Heart left ventricle (tissue), 16 donors: Measurements from ENCODE around the gene IFFO2. TPM values are rescaled to one million over a fixed set of nuclear protein-coding genes. Genes with fewer than 3 reads are reported as not detected.

Source experiments
- ATAC-seq, 4 donors: fragments of 200-7000 bp; cut with Tn5 transposase; one replicate each; pipeline ENCODE4 v1.9.1; 2020 to 2022; ENCODE audit warnings: moderate library complexity in 4 of 4, mild to moderate bottlenecking in 3 of 4, moderate number of reproducible peaks in 1 of 4
- DNase-seq, 5 donors: peaks; one replicate each; pipeline ENCODE4 v3.0.0-alpha.2; 2020
- H3K27ac ChIP-seq, 12 donors: fragments of 200-600 bp; sonication (generic) in 4 of 12; one replicate each; pipeline versions ENCODE4 v1.5.0 to v1.8.0; 2016 to 2022; ENCODE audit warnings: mild to moderate bottlenecking in 2 of 12
- H3K27me3 ChIP-seq, 9 donors: fragments of 200-600 bp; sonication (generic) in 2 of 9; one replicate each; pipeline versions ENCODE4 v1.5.1 to v1.8.0; 2016 to 2022; ENCODE audit warnings: mild to moderate bottlenecking in 3 of 9
- H3K36me3 ChIP-seq, 9 donors: fragments of 200-600 bp; sonication (generic) in 2 of 9; one replicate each; pipeline versions ENCODE4 v1.5.0 to v1.8.0; 2018 to 2022; ENCODE audit warnings: mild to moderate bottlenecking in 2 of 9
- H3K4me1 ChIP-seq, 12 donors: fragments of 200-600 bp; sonication (generic) in 4 of 12; one replicate each; pipeline versions ENCODE4 v1.5.0 to v1.8.0; 2016 to 2022; ENCODE audit warnings: mild to moderate bottlenecking in 3 of 12
- H3K4me3 ChIP-seq, 12 donors: fragments of 200-600 bp; sonication (generic) in 4 of 12; one replicate each; pipeline versions ENCODE4 v1.5.0 to v1.8.0; 2017 to 2022; ENCODE audit warnings: mild to moderate bottlenecking in 9 of 12, moderate library complexity in 4 of 12
- H3K9me3 ChIP-seq, 12 donors: fragments of 200-600 bp; sonication (generic) in 4 of 12; one replicate each; pipeline versions ENCODE4 v1.5.0 to v1.8.0; 2016 to 2022; ENCODE audit warnings: mild to moderate bottlenecking in 1 of 12
- CTCF ChIP-seq, 12 donors: fragments of 200-600 bp; sonication (generic) in 4 of 12; IDR thresholded peaks; one replicate each; pipeline versions ENCODE4 v1.5.0 to v1.8.0; 2018 to 2022; ENCODE audit warnings: antibody characterized with exemption in 12 of 12, mild to moderate bottlenecking in 5 of 12
- POLR2A ChIP-seq, 2 donors: fragments of 450-650 bp; IDR thresholded peaks; one replicate each; pipeline ENCODE4 v1.6.1; 2017; ENCODE audit warnings: antibody characterized with exemption in 2 of 2, mild to moderate bottlenecking in 2 of 2, moderate library complexity in 2 of 2
- WGBS, 4 donors: extraction: QIAGEN DNeasy Blood & Tissue Kit in 2 of 4; methylation state at CpG; one replicate each; pipeline versions ENCODE4 v1.1.5 to v1.1.7; 2013 to 2018; 5-methylcytosine and 5-hydroxymethylcytosine counted together
- intact Hi-C, 10 donors: fragments of 100-400 bp; cut with DNase I; formaldehyde crosslinking; loops; one replicate each; pipeline versions ENCODE4 v1.11.1 to v1.14.2; 2022
- polyA plus RNA-seq, 2 donors: library from polyadenylated mRNA; stranded (reverse); fragments of 200-250 nt; gene quantifications; one replicate each; pipeline ENCODE4 v1.2.3, GENCODE V29; 2013
- total RNA-seq, 9 donors: library from RNA; depleted of rRNA in 2 of 9; stranded (reverse); fragments of >200 nt in 2 of 9; fragmentation: NEBNext Ultra II Directional in 3 of 9; extraction: Animal tissue kit (Norgen Biotek cat#: 25700) in 3 of 9; gene quantifications; one replicate each; pipeline versions ENCODE4 v1.1.0 to v1.2.4, GENCODE V29; 2016 to 2023
- donor health status: ischemic (EF 13 %, LVEDD 7.1; RV severe dilation, severe dysfunction).
- donor health status: healthy with polysubstance abuse.
- donor health status: DM: no; HTN: yes; CAD: no.
- donor health status: DM: no; HTN: no; CAD: no.
- donor health status: ischemic (EF 25% LVEDD 6.9; RV normal size, moderate dysfunction).
- donor health status: ischemic (EF 25% LVEDD 5.7; RV mildly dilated, moderate dysfunction).
- donor health status: healthy.
- donor health status: DM: yes; HTN: yes; CAD: no.
- donor health status: ischemic (EF 35%, LVEDD 5.7; RV mildly dilated, moderate dysfunction).
- donor health status: nonischemic (EF 11% LVEDD 7.7; RV severe dilation, severe dysfunction).
- donor health status: DM: yes; HTN: yes; CAD: no.
- donor health status: PGD.
- donor health status: ischemic (EF 29% LVEDD 5.4; RV normal size, mild dysfunction).
- donor health status: nonischemic (EF 23%, LVEDD 6.1; RV moderate dilation, normal function).

The IFFO2 gene
- total and polyA plus RNA-seq, 11 donors = 2.5 to 9.0 (median 4.9) TPM

- no peak overlapping the region for H3K27ac ChIP-seq
- 93 to 100% (median 98%) methylated on average over 1 of the region's 1 CpG for WGBS, 4 donors
- intact Hi-C loops = loop anchor here in 2 of 10 donors (5.0 to 10.0 kb wide), 3 partner anchors 212 to 354 kb away; no protein-coding TSS in a partner anchor
- no peaks in the 10 kb centered on the region for H3K27me3 ChIP-seq
- ATAC-seq (no peak), DNase-seq (no peak)
- no peak overlapping the region for H3K4me3 ChIP-seq
- H3K36me3 ChIP-seq = peaks cover 0 to 30% (median 7%) of the 10 kb centered on the region in 9 donors
- H3K4me1 ChIP-seq = peaks cover 0 to 5% (median 0%) of the 10 kb centered on the region in 12 donors
- no peaks in the 10 kb centered on the region for H3K9me3 ChIP-seq
- TF ChIP-seq POLR2A (IDR thresholded peaks at IDR 0.05) (no peak), CTCF (IDR thresholded peaks at IDR 0.05) (no peak)
Observed at GRCh38 chr1:18880585-18880984, 75.9 kb downstream of the IFFO2 start.

- 80 to 87% (median 85%) methylated on average over 12 to 21 of the region's 21 CpGs for WGBS, 4 donors
- Histone ChIP-seq H3K9me3 (no peaks in the 10 kb centered on the region), H3K4me1 (peaks cover 0 to 10% (median 0%) of the 10 kb centered on the region in 12 donors), H3K27ac (no peak overlapping the region), H3K4me3 (no peak overlapping the region), H3K36me3 (peaks cover 0 to 30% (median 7%) of the 10 kb centered on the region in 9 donors), H3K27me3 (no peaks in the 10 kb centered on the region)
- intact Hi-C loops = loop anchor here in 5 of 10 donors (5.0 to 10.0 kb wide), 4 partner anchors 212 to 355 kb away; no protein-coding TSS in a partner anchor
- TF ChIP-seq POLR2A (IDR thresholded peaks at IDR 0.05) (no peak), CTCF (IDR thresholded peaks at IDR 0.05) (no peak)
- ATAC-seq = no peak
- no peak for DNase-seq
Observed at GRCh38 chr1:18879791-18880309, 76.6 kb downstream of the IFFO2 start.

GRCh38 chr1:18879215-18879790 is 77.2 kb downstream of the IFFO2 start:
- Histone ChIP-seq H3K36me3 (peaks cover 0 to 30% (median 7%) of the 10 kb centered on the region in 9 donors), H3K27ac (no peak overlapping the region), H3K9me3 (no peaks in the 10 kb centered on the region), H3K27me3 (no peaks in the 10 kb centered on the region), H3K4me3 (no peak overlapping the region), H3K4me1 (peaks cover 0 to 10% (median 0%) of the 10 kb centered on the region in 12 donors)
- intact Hi-C loops = loop anchor here in 3 of 10 donors (5.0 kb wide), 1 partner anchor 282 kb away; no protein-coding TSS in a partner anchor
- DNase-seq (no peak), ATAC-seq (no peak)
- TF ChIP-seq POLR2A (IDR thresholded peaks at IDR 0.05) (no peak), CTCF (IDR thresholded peaks at IDR 0.05) (no peak)
- WGBS, 4 donors = 85 to 95% (median 88%) methylated on average over 12 of the region's 12 CpGs

GRCh38 chr1:18878538-18879214 is 77.8 kb downstream of the IFFO2 start:
- H3K27ac ChIP-seq = no peak overlapping the region
- intact Hi-C loops = loop anchor here in 3 of 10 donors (5.0 kb wide), 1 partner anchor 281 kb away; no protein-coding TSS in a partner anchor
- no peaks in the 10 kb centered on the region for H3K9me3 ChIP-seq
- H3K27me3 ChIP-seq = no peaks in the 10 kb centered on the region
- no peak for ATAC-seq
- H3K4me3 ChIP-seq = no peak overlapping the region
- H3K36me3 ChIP-seq = peaks cover 0 to 30% (median 6%) of the 10 kb centered on the region in 9 donors
- no peak for TF ChIP-seq POLR2A (IDR thresholded peaks at IDR 0.05)
- H3K4me1 ChIP-seq = peaks cover 0 to 8% (median 0%) of the 10 kb centered on the region in 12 donors
- no peak for DNase-seq
- WGBS, 4 donors = 82 to 90% (median 87%) methylated on average over 11 to 12 of the region's 12 CpGs
